ENCODE data around the gene PARVG. TPM values are rescaled to one million over a fixed set of nuclear protein-coding genes. Genes with fewer than 3 reads are reported as not detected.

PARVG gene
- total RNA-seq, 1 donor from 2014 or later, result 0.23 TPM

DNA sequence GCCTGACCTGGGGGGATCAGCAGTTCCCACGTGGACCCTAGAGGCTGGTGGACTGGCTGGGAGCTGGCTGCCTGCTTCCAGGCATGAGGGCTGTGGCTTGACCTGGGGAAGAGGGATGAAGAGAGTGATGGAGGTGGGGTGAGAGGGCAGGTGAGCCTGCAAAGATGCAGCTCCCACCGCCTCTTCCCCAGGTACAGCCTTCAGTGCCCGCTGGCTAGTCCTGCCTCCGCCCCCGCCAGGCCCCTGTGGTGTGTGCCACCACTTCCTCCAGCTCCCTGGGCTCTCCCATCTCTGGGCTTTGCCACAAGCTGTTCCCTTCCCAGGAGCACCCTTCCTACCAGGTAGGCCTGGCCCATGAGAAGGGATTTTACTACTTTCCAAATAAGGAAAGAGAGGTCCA is 19.1 kb downstream of the PARVG start:
- Mint-ChIP-seq H3K27ac (ENCODE audit: unreplicated experiment) (no peak overlapping the region), H3K27me3 (ENCODE audit: low read depth, unreplicated experiment) (peaks cover 38% of the 10 kb centered on the region)
- FAIRE-seq, result no peak

DNA sequence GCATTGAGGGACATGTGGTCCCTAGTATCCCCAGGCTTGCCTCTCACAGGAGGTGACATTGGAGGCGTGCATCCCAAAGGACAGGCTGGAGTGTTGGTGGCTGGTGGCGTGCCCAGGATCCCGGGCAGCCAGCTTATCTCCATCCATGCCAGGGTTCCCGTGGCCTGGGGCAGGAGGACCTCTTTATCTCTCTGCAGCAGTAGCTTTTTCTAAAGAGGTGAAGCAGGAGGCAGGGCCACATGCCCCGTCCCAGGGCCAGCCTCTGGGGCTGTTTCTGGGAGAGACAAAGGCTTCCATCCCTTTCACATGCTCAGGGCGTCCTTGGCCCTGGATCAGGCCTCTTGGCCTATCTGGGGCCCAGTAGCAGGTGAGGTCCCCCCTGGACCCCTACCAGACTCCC is 19.7 kb downstream of the PARVG start:
- Mint-ChIP-seq H3K27me3 (ENCODE audit: low read depth, unreplicated experiment) (peaks cover 36% of the 10 kb centered on the region), H3K4me1 (ENCODE audit: low read depth, unreplicated experiment) (peaks cover 17% of the 10 kb centered on the region), H3K4me3 (ENCODE audit: unreplicated experiment) (no peak overlapping the region), H3K9me3 (ENCODE audit: unreplicated experiment) (no peaks in the 10 kb centered on the region), H3K36me3 (ENCODE audit: low read depth, unreplicated experiment) (no peaks in the 10 kb centered on the region), H3K27ac (ENCODE audit: unreplicated experiment) (no peak overlapping the region)
- Histone ChIP-seq H3K27me3 (ENCODE audit: insufficient read depth, low read length) (peaks cover 6% of the 10 kb centered on the region), H3K27ac (ENCODE audit: low read depth, low read length) (no peak overlapping the region), H3K36me3 (ENCODE audit: insufficient read depth, low read length) (no peaks in the 10 kb centered on the region), H3K4me2 (ENCODE audit: low read length) (no peak overlapping the region), H3K9me3 (ENCODE audit: insufficient read depth, low read depth, low read length) (no peaks in the 10 kb centered on the region), H3K79me2 (ENCODE audit: insufficient read depth, low read length) (no peaks in the 10 kb centered on the region), H2AFZ (ENCODE audit: low read depth, low read length) (no peak overlapping the region), H3K4me1 (ENCODE audit: insufficient read depth, low read length) (peaks cover 6% of the 10 kb centered on the region), H4K20me1 (ENCODE audit: insufficient read depth, low read length) (no peaks in the 10 kb centered on the region), H3K9ac (ENCODE audit: low read length) (no peak overlapping the region), H3K4me3 (ENCODE audit: insufficient read depth, low read depth, low read length) (no peak overlapping the region)
- FAIRE-seq (no peak), DNase-seq (ENCODE audit: low read depth) (no peak)
- no peak for TF ChIP-seq EZH2 (IDR thresholded peaks at IDR 0.05; ENCODE audit: insufficient read depth, low read length)
- TF ChIP-seq, protein P1, sequence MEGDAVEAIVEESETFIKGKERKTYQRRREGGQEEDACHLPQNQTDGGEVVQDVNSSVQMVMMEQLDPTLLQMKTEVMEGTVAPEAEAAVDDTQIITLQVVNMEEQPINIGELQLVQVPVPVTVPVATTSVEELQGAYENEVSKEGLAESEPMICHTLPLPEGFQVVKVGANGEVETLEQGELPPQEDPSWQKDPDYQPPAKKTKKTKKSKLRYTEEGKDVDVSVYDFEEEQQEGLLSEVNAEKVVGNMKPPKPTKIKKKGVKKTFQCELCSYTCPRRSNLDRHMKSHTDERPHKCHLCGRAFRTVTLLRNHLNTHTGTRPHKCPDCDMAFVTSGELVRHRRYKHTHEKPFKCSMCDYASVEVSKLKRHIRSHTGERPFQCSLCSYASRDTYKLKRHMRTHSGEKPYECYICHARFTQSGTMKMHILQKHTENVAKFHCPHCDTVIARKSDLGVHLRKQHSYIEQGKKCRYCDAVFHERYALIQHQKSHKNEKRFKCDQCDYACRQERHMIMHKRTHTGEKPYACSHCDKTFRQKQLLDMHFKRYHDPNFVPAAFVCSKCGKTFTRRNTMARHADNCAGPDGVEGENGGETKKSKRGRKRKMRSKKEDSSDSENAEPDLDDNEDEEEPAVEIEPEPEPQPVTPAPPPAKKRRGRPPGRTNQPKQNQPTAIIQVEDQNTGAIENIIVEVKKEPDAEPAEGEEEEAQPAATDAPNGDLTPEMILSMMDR (IDR thresholded peaks at IDR 0.05; ENCODE audit: insufficient read depth, low read depth, low read length), result no peak

More for the DNA sequence above, 19.1 kb downstream of the PARVG start:
- TF ChIP-seq EZH2 (IDR thresholded peaks at IDR 0.05; ENCODE audit: insufficient read depth, low read length), result no peak
- TF ChIP-seq, protein P1 (IDR thresholded peaks at IDR 0.05; ENCODE audit: insufficient read depth, low read depth, low read length), result no peak
- peaks cover 6% of the 10 kb centered on the region for H3K4me1 ChIP-seq (ENCODE audit: insufficient read depth, low read length)
- no peaks in the 10 kb centered on the region for H3K79me2 ChIP-seq (ENCODE audit: insufficient read depth, low read length)
- no peak overlapping the region for H3K4me3 ChIP-seq (ENCODE audit: insufficient read depth, low read depth, low read length)
- Mint-ChIP-seq H3K4me3 (ENCODE audit: unreplicated experiment) (no peak overlapping the region), H3K9me3 (ENCODE audit: unreplicated experiment) (no peaks in the 10 kb centered on the region), H3K4me1 (ENCODE audit: low read depth, unreplicated experiment) (peaks cover 17% of the 10 kb centered on the region), H3K36me3 (ENCODE audit: low read depth, unreplicated experiment) (no peaks in the 10 kb centered on the region)
- no peaks in the 10 kb centered on the region for H4K20me1 ChIP-seq (ENCODE audit: insufficient read depth, low read length)
- H2AFZ ChIP-seq (ENCODE audit: low read depth, low read length), result no peak overlapping the region
- no peaks in the 10 kb centered on the region for H3K9me3 ChIP-seq (ENCODE audit: insufficient read depth, low read depth, low read length)
- no peak overlapping the region for H3K27ac ChIP-seq (ENCODE audit: low read depth, low read length)
- no peaks in the 10 kb centered on the region for H3K36me3 ChIP-seq (ENCODE audit: insufficient read depth, low read length)
- H3K4me2 ChIP-seq (ENCODE audit: low read length), result no peak overlapping the region
- H3K9ac ChIP-seq (ENCODE audit: low read length), result no peak overlapping the region
- peaks cover 10% of the 10 kb centered on the region for H3K27me3 ChIP-seq (ENCODE audit: insufficient read depth, low read length)
- no peak for DNase-seq (ENCODE audit: low read depth)

DNA sequence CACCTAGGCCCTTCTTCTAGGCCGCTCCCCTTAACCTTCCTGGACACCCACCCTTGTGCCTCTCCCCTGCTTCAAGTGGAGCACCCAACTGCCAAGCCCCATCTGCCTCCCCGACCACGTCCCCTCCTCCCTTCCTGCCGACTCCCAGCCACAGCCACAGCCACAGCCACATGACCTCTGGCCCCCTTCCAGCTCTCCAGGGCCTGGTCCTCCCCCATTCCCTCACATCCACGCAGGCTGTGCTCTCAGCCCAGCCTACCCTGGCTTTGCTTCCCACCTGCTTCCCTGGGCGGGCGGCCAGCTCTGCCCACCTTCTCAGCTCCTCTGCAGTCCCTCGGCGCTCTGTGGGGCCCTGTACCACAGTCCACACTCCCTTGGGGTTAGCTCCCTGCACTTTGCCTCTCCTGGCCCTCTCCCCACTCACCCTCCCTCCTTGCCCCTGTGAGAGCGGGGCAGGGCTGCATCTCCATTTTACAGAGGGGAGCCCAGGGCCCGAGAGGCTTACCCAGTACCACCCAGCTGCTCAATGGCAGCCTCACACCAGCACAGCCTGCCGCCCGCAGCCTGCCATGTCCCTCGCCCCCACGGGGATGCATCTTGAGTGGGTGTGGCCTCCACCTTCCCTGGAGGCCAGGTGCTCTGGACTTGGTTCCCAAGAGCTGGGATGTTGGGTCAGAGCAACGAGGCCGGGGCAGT is 20.3 kb downstream of the PARVG start:
- TF ChIP-seq EZH2 (IDR thresholded peaks at IDR 0.05; ENCODE audit: insufficient read depth, low read length), result no peak
- TF ChIP-seq, protein P1 (IDR thresholded peaks at IDR 0.05; ENCODE audit: insufficient read depth, low read depth, low read length), result no peak
- no peak overlapping the region for H3K4me3 ChIP-seq (ENCODE audit: insufficient read depth, low read depth, low read length)
- FAIRE-seq, result no peak
- H3K4me1 ChIP-seq (ENCODE audit: insufficient read depth, low read length), result peaks cover 6% of the 10 kb centered on the region
- no peak for DNase-seq (ENCODE audit: low read depth)
- Mint-ChIP-seq H3K36me3 (ENCODE audit: low read depth, unreplicated experiment) (no peaks in the 10 kb centered on the region), H3K4me3 (ENCODE audit: unreplicated experiment) (no peak overlapping the region), H3K27me3 (ENCODE audit: low read depth, unreplicated experiment) (peaks cover 34% of the 10 kb centered on the region), H3K27ac (ENCODE audit: unreplicated experiment) (no peak overlapping the region), H3K9me3 (ENCODE audit: unreplicated experiment) (no peaks in the 10 kb centered on the region), H3K4me1 (ENCODE audit: low read depth, unreplicated experiment) (peaks cover 17% of the 10 kb centered on the region)
- H2AFZ ChIP-seq (ENCODE audit: low read depth, low read length), result no peak overlapping the region
- no peaks in the 10 kb centered on the region for H3K36me3 ChIP-seq (ENCODE audit: insufficient read depth, low read length)
- H3K9me3 ChIP-seq (ENCODE audit: insufficient read depth, low read depth, low read length), result no peaks in the 10 kb centered on the region
- peaks cover 4% of the 10 kb centered on the region for H3K27me3 ChIP-seq (ENCODE audit: insufficient read depth, low read length)
- no peaks in the 10 kb centered on the region for H3K79me2 ChIP-seq (ENCODE audit: insufficient read depth, low read length)
- no peak overlapping the region for H3K27ac ChIP-seq (ENCODE audit: low read depth, low read length)
- H4K20me1 ChIP-seq (ENCODE audit: insufficient read depth, low read length), result no peaks in the 10 kb centered on the region
- no peak overlapping the region for H3K9ac ChIP-seq (ENCODE audit: low read length)
- H3K4me2 ChIP-seq (ENCODE audit: low read length), result no peak overlapping the region
